ENCODE data around the gene DHRSX.

DNA sequence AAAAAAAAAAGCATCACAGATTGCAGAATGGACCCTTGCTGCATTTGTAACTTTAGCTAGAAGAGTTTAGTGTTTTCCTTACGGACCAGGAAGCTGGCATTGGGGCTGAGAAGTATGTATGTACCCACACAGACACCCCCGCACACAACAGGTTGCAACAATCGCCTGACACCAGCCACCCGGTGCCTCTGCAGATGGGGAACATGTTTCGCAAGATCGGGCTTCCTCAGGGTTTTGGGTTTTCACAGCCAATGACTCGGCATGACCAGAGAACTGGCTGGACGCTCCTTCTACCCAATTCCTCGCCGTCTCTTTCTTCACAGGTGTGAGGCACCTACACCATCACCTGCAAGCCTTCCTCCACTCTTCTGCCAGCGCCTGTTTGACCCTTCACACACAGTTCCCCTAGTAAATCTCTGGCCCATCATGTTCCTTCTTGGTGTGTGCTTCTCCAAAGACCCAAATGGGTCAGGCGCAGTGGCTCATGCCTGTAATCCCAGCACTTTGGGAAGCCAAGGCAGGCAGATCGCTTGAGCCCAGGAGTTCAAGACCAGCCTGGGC lies 70.4 kb downstream of the DHRSX start:
- TF ChIP-seq, protein P1, sequence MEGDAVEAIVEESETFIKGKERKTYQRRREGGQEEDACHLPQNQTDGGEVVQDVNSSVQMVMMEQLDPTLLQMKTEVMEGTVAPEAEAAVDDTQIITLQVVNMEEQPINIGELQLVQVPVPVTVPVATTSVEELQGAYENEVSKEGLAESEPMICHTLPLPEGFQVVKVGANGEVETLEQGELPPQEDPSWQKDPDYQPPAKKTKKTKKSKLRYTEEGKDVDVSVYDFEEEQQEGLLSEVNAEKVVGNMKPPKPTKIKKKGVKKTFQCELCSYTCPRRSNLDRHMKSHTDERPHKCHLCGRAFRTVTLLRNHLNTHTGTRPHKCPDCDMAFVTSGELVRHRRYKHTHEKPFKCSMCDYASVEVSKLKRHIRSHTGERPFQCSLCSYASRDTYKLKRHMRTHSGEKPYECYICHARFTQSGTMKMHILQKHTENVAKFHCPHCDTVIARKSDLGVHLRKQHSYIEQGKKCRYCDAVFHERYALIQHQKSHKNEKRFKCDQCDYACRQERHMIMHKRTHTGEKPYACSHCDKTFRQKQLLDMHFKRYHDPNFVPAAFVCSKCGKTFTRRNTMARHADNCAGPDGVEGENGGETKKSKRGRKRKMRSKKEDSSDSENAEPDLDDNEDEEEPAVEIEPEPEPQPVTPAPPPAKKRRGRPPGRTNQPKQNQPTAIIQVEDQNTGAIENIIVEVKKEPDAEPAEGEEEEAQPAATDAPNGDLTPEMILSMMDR (IDR thresholded peaks at IDR 0.05), result no peak
- TF ChIP-seq POLR2A (IDR thresholded peaks at IDR 0.05), result no peak
